ENCODE results near the gene CDKAL1. TPM values are rescaled to one million over a fixed set of nuclear protein-coding genes. Genes with fewer than 3 reads are reported as not detected.
"Not testable (repeated sequence)": the region's sequence is repeated elsewhere in the genome, so short reads cannot be mapped to it uniquely, and the experiment has no call there.

CDKAL1 gene
- total RNA-seq, 4 donors from 2014 or later, result 10.3 to 11.2 (median 10.5) TPM

DNA sequence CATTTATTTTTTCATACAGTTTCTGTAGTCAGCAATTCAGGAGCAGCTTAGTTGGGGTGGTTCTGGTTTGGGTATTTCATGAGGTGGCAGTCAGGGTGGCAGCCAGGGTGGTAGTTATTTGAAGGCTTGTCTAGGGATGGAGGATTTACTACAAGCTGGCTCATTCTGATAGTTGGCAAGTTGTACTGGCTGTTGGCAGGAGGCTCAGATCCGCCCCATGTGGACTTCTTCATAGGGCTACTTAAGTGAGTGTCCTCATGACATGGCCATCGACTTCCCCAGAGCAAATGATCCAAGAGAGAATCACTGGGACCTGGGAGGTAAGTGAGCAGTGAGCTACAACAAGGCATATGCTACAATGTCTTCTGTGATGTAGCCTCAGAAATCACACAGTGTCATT, 22.4 kb upstream of the CDKAL1 start:
- H3K4me3 ChIP-seq, result no peak overlapping the region
- 86% methylated on average over 2 of the region's 2 CpGs for WGBS
- H3K4me1 ChIP-seq, result no peaks in the 10 kb centered on the region
- no peak overlapping the region for H3K27ac ChIP-seq (replicated peaks in 1 of 4)
- no peak for DNase-seq (ENCODE audit: extremely low spot score)
- H3K36me3 ChIP-seq, result no peaks in the 10 kb centered on the region
- TF ChIP-seq, protein P1, sequence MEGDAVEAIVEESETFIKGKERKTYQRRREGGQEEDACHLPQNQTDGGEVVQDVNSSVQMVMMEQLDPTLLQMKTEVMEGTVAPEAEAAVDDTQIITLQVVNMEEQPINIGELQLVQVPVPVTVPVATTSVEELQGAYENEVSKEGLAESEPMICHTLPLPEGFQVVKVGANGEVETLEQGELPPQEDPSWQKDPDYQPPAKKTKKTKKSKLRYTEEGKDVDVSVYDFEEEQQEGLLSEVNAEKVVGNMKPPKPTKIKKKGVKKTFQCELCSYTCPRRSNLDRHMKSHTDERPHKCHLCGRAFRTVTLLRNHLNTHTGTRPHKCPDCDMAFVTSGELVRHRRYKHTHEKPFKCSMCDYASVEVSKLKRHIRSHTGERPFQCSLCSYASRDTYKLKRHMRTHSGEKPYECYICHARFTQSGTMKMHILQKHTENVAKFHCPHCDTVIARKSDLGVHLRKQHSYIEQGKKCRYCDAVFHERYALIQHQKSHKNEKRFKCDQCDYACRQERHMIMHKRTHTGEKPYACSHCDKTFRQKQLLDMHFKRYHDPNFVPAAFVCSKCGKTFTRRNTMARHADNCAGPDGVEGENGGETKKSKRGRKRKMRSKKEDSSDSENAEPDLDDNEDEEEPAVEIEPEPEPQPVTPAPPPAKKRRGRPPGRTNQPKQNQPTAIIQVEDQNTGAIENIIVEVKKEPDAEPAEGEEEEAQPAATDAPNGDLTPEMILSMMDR (IDR thresholded peaks at IDR 0.05), result no peak
- intact Hi-C loops (cut with DNase I), result no loop called here
- H3K27me3 ChIP-seq, result peaks cover 0 to 5% (median 0%) of the 10 kb centered on the region in 4 donors
- no peaks in the 10 kb centered on the region for H3K9me3 ChIP-seq

DNA sequence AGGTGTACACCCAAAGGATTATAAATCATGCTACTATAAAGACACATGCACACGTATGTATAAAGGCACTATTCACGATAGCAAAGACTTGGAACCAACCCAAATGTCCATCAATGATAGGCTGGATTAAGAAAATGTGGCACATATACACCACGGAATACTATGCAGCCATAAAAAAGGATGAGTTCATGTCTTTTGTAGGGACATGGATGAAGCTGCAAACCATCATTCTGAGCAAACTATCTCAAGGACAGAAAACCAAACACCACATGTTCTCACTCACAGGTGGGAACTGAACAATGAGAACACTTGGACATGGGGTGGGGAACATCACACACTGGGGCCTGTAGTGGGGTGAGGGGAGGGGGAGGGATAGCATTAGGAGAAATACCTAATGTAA, 9.0 kb upstream of the CDKAL1 start:
- H3K27me3 ChIP-seq; DNase-seq (ENCODE audit: extremely low spot score); H3K9me3 ChIP-seq; H3K27ac ChIP-seq (replicated peaks in 1 of 4); H3K36me3 ChIP-seq; H3K4me3 ChIP-seq: not testable (repeated sequence)
- intact Hi-C loops (cut with DNase I), result loop anchor here (5.0 kb wide), 1 partner anchor 123 kb away; the partner anchor contains the start of gene E2F3
- H3K4me1 ChIP-seq, result peaks cover 4 to 11% (median 9%) of the 10 kb centered on the region in 4 donors
- 83% methylated on average over 3 of the region's 3 CpGs for WGBS

DNA sequence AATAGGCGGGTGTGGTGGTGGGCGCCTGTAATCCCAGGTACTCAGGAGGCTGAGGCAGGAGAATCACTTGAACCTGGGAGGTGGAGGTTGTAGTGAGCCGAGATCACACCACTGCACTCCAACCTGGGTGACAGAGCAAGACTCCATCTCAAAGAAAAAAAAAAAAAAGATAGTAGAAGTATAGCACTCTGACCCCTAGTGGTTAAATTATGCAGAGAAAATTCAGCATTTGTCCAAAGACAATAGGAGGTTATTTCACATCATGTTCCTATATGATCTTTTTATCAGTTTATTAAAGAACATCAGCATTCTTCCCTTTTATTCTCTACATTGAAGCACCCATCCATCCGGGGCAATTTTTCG, 5.2 kb upstream of the CDKAL1 start:
- H3K27ac ChIP-seq (replicated peaks in 1 of 4); H3K9me3 ChIP-seq; DNase-seq (ENCODE audit: extremely low spot score); H3K4me3 ChIP-seq; H3K36me3 ChIP-seq; H3K27me3 ChIP-seq: not testable (repeated sequence)
- TF ChIP-seq, protein P1 (IDR thresholded peaks at IDR 0.05), result peak; percentile 44 to 65 (median 58)
- WGBS, result 40% methylated on average over 5 of the region's 5 CpGs
- H3K4me1 ChIP-seq, result peaks cover 4 to 17% (median 11%) of the 10 kb centered on the region in 4 donors
- intact Hi-C loops (cut with DNase I), result loop anchor here (2.0 to 5.0 kb wide), 2 partner anchors 127 to 238 kb away; partner anchors contain the start of gene E2F3

DNA sequence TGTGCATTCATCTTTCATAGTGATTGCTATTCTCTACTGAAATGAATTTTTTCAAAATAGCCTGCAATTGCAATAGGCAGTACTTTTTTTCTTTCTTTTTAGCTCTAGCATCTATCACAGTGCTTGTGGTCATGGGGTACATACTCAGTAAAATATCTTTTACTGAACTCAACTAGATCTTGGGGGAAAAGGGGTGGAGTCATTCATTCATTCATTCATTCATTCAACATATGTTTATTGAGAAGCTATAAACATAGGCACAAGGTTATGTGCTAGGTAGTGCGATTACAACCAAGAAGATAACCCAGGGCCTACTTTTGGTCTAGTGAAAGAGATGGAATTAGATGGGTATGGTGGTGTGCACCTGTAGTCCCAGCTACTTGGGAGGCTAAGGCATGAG, 1.4 kb upstream of the CDKAL1 start:
- intact Hi-C loops (cut with DNase I), result loop anchor here (5.0 kb wide), 1 partner anchor 441 kb away; no protein-coding TSS in a partner anchor
- peaks cover 15 to 42% (median 26%) of the 10 kb centered on the region in 4 donors for H3K4me1 ChIP-seq
- no peaks in the 10 kb centered on the region for H3K27me3 ChIP-seq
- H3K9me3 ChIP-seq, result no peaks in the 10 kb centered on the region
- no peak for DNase-seq (ENCODE audit: extremely low spot score)
- H3K4me3 ChIP-seq, result no peak overlapping the region
- no peak for TF ChIP-seq POLR2A (IDR thresholded peaks at IDR 0.05; ENCODE audit: low read depth)
- TF ChIP-seq, protein P1 (IDR thresholded peaks at IDR 0.05), result no peak
- TF ChIP-seq POLR2AphosphoS5 (IDR thresholded peaks at IDR 0.05), result no peak
- no peak for TF ChIP-seq EP300 (IDR thresholded peaks at IDR 0.05)
- H3K36me3 ChIP-seq, result no peaks in the 10 kb centered on the region
- H3K27ac ChIP-seq (replicated peaks in 1 of 4), result no peak overlapping the region
- 100% methylated on average over 1 of the region's 1 CpG for WGBS

DNA sequence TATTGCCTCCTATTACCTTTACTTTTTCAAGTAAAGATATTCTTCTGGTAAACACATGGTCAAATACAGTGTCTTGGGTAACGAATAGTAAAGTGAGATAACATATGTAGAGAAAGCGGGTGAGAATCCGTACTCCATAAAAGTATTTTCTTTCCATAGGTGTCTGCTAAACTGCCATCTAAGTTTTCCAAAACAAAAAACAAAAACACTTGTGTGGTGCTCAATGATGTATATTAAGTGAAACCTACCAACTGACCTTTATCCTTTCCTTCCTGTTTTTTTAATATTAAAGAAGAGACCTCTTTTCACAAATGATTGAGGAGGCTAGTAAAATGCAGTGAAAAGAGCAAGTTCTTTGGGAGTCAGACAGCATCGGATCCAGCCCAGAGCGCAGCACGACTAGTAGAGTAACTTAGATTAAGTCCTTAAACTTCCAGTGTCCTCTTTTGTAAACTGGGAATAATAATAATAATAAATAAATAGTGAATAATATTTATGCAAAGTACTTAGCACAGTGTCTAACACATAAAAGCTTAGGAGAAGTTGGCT, 437 bp upstream of the CDKAL1 start:
- DNase-seq (ENCODE audit: extremely low spot score), result no peak
- Histone ChIP-seq H3K27me3 (no peaks in the 10 kb centered on the region), H3K27ac (replicated peaks in 1 of 4) (peak overlapping the region; percentile 84 to 93 (median 90)), H3K9me3 (no peaks in the 10 kb centered on the region), H3K36me3 (no peaks in the 10 kb centered on the region), H3K4me3 (peak overlapping the region; percentile 86 to 95 (median 88)), H3K4me1 (peaks cover 12 to 34% (median 22%) of the 10 kb centered on the region in 4 donors)
- intact Hi-C loops (cut with DNase I), result loop anchor here (5.0 kb wide), 1 partner anchor 442 kb away; no protein-coding TSS in a partner anchor
- WGBS, result 49% methylated on average over 6 of the region's 6 CpGs
- TF ChIP-seq POLR2AphosphoS5 (IDR thresholded peaks at IDR 0.05), result no peak
- TF ChIP-seq EP300 (IDR thresholded peaks at IDR 0.05), result no peak
- TF ChIP-seq POLR2A (IDR thresholded peaks at IDR 0.05; ENCODE audit: low read depth), result no peak
- TF ChIP-seq, protein P1 (IDR thresholded peaks at IDR 0.05), result no peak

Measured in esophagus muscularis mucosa (tissue), 4 donors.